Stimulated activated CD8-positive, alpha-beta memory T cell treated with anti-CD3 and anti-CD28 coated beads, Interleukin-15, amount 100 ng/mL, for 4 hours (primary cell): ENCODE data around the gene TRPM1.

Source experiments
- DNase-seq, 2 donors: peaks; one replicate each; pipeline ENCODE4 v3.0.0-alpha.2; 2020; ENCODE audit warnings: low read depth in 2 of 2

TRPM1 gene

DNA sequence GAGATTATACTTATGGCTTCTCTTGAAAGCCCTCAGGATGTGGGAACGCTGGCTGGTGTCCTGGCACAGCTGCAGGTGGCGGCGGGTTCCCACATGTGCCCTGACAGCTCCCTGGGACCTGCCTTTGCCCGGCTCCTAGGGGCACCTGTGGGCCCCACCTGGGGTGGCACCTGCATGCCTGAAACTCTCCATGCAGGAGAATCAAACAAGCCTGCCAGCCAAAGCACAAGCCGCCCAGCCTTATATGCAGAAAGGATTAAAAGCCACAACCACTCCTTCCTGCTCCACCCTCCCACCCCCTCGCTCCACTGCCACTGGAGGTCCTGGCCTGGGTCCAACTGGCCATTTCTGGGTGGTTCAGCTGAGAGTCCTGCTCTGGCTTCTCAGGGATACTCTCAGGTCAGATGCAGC, 18.1 kb downstream of the TRPM1 start:
- DNase-seq = no peak

DNA sequence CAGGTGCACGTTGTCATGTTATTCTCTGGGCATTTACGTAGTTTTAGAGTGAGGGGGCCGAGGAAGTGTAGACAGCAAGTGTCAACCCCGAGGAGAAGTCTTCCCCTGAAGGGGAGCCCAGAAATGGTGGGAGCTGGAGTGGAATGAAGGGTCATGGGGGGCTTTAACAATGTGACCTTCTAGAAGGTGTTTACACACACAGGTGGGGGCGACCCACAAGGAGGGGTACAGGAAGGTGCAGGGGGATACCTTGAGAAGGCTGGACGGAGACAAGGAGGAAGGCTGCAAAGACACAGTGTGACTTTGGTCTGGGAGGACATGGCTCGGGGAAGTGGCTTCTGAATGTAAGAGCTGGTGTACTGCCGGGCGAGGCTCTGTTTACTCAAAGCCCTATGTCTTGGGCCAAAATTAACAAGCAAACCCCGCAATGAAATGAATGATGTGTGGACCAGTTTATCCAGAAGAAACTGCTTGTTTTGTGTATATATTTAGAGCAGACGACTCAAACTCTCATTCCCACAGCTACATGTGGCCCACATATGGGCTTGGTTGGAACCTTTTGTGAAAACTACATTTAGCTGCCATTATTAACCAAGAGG, 18.7 kb downstream of the TRPM1 start:
- DNase-seq = no peak

GRCh38 chr15:31081588-31082250, 19.8 kb downstream of the TRPM1 start:
- no peak for DNase-seq

GRCh38 chr15:31081056-31081455, 20.5 kb downstream of the TRPM1 start:
- DNase-seq = no peak

- no peak for DNase-seq
Measured at GRCh38 chr15:31080591-31081014, 20.9 kb downstream of the TRPM1 start.

GRCh38 chr15:31079519-31079918, 22.0 kb downstream of the TRPM1 start:
- no peak for DNase-seq

DNA sequence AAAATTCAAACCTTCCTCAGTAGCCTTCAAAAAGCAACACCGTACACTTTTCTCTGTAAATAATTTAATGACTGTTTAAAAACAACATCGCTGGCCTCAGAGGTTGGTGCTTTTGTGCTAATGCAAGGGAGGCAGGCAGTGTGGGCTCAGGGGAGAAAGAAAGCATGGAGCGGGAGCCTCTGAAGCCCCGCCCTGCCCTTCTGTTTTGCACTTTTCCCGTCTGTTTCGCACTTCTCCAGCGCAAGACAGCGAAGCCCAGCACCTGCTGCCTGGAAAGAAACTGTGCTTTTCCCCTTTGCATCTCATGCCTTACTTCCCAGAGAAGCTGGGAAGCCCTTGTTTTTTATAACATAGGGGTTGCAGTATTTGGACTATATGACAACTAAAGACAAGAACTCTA, 23.1 kb downstream of the TRPM1 start:
- DNase-seq = no peak

GRCh38 chr15:31077941-31078340, 23.6 kb downstream of the TRPM1 start:
- no peak for DNase-seq

- DNase-seq = no peak
Measured at GRCh38 chr15:31077181-31077580, 24.3 kb downstream of the TRPM1 start.

DNA sequence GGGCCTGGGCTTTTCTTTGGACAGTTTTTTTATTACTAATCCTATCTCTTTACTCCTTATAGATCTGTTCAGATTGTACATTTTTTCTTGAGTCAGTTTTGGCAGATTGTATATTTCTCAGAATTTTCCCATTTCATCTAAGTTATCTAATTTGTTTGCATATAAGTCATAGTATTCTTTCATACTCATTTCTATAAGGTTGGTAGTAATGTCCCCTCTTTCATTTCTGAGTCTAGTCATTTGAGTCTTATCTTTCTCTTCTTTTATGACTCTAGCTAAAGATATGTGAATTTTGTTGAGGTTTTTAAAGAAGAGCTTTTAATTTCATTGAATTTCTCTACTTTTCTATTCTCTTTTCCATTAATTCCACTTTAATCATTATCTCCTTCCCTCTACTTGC, 27.2 kb downstream of the TRPM1 start:
- DNase-seq = no peak

DNA sequence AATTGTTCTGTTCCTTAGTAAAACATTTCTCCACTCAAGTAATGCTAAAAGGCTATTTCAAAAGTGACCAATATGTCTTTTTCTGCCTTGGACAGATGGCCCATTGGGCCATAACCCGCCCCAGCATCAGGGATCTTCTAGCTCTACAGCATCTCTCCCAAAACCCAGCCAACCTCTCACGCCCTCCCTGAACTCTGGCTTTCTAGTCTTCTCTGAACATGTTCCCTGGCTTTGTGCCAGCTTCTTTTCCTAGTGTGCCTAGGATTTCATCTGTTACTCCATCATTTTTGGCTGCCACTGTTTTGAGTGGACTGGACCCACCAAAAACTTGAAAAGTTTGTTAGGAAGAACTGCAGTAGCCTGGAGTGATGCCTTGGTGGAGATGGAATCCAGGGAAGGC, 30.7 kb downstream of the TRPM1 start:
- DNase-seq = no peak

DNA sequence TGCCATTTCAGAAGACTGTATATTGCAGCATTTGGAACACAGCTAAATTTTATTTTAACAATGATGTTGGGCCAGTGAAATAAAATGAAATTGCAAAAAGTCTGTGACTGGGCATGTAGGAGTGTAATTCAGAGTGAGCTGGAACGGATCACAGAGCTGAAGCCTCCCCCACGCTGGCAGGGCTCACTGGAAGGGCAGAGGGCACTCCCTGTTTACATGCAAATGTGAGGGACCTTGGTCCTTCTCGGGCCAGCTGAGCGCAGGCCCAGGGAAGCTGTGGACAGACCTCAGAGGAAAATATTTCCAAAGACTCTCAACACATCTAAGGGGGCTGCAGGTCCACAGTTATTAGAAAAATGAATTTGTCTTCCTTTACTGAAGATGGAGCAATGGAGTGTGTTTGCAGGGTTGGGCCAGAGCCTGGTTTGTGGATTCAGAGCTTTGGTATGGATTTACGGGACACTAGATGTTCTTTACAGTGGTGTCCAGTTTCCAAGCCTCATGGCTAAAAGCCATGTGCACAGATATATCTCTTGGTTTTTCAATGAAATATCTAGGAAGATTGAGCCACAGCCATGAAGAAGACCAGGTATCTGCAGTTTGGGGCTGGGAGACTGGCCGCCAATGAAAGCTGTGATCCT, 32.0 kb downstream of the TRPM1 start:
- DNase-seq = no peak

GRCh38 chr15:31067890-31068603, 33.5 kb downstream of the TRPM1 start:
- DNase-seq = no peak

DNA sequence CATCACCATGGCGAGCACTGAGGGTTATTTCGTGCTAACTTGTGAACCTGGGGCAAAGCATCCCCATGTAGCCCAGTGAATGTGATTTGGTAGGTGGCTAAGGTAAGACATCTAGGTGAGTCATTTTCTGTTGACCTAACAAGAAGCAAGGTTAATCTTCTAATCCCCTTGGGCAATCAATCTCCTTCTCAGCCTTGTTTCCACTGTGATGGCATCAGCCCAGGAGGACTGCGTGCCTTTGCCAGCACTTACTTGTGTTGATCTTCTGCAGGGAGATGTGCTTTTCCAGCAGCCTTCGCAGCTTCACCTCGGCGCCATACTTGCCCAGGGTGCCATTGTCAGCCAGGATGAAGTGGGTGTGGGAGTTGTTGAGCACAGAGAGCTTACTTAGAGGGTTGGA, 35.7 kb downstream of the TRPM1 start:
- no peak for DNase-seq

DNA sequence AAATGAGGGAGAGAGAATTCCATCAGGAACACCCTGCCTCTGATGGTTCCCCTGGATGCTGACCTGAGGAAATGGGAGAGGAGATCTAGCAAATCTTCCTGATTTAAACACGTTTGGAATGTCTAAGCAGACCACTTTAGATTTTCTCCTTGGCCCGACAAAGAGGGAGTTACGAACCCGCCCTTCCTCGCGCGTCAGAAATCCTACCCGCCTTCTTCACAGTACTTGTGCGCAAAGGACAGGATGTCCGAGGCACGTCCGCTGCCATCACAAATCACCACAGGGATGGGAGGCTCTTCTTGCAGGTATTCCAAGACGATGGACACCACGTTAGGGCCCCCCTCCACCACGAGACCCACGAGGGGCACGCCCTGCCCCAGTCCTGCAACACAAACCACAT, 38.6 kb downstream of the TRPM1 start:
- no peak for DNase-seq

DNA sequence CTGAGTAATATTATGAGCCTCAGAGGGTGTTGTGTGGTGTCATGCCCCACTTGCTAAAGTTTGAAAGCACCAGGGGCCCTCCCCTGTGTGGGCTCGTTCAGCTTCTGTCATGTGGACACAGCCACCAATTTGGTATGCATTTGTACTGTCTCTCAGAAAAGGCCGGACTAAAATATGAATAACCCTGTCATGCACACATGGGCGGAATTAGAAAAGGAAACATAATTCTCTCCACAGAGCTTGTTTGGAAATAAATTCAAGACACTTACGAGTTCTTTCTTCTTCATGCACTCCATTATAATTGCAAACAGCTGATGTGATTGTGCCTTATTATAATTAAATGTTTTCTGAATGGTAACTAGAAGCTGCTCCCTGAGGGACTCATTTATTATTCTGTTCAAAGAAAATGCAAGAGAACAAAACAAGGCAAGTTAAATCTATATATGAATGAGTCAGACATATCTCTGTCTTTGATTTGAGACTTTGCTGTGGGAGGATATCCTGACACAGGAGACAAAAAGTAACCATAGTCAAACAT, 39.1 kb downstream of the TRPM1 start:
- DNase-seq = no peak

DNA sequence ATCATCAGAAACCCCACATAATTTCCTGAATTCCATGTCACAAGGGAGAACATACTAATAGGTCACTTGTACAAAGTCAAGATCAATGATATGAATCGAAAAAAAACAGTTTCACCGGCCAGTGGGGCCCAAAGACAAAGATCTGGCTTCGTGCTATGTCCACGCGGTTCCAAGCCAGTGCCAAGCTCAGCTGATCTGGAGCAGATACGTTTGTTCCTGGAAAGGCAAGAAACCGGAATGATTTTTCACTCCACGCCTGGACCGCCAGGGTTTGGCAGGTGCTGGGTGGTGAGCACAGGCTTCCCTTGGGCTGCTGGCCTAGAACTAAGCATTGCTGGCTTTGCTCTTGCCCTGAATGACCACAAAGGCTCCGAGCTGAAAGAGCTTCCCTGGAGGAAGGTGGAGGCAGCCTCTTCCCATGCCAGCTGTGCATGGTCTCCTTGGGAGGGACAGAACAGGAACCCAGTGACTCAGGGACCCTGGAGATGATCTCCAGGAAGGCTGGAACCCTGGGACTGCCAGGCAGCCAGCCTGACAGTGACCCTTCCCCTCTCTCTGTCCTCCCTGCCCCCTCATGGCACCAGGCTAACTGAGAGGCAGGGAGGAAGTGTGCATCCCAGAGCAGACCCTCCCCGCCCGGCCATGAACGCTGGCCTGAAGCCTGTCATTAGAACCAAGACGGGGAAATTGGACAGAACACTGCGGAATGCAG, 40.9 kb downstream of the TRPM1 start:
- DNase-seq = no peak

DNA sequence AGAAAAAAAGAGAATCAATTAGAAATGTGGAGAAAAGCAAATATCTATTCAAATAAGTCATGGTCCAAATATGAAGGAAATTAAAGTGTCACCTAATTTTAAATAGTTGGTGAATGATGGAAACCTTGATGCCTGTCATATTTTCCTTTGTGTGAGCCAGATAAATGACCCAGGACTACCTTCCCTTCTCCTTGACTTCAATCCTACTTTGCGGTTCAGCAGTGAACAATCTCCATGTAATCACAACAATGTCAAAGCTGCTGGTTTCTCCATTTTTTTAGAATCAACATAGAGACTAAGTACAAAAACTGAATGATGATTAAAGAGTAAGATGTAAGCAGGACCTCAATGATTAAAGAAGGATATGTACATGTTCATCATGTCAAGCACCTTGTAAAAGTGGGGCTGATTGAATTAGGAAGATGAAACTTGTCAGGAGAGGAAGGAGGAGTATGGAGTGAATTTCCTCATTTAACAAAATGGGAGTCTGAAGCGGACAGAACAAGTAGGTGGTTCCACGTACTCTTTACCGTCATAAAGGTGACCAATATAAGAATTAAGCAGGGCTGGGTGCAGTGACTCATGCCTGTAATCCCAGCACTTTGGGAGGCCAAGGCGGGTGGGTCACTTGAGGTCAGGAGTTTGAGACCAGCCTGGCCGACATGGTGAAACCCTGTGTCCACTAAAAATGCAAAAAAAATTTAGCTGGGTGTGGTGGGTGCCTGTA, 43.1 kb downstream of the TRPM1 start:
- DNase-seq = no peak

- DNase-seq = no peak
Measured at GRCh38 chr15:31051496-31052080, 49.9 kb downstream of the TRPM1 start.

GRCh38 chr15:31050953-31051352, 50.6 kb downstream of the TRPM1 start:
- DNase-seq = no peak
